Left ventricle myocardium superior (tissue), 1 donor: Measurements from ENCODE around the gene RIGI. TPM values are rescaled to one million over a fixed set of nuclear protein-coding genes. Genes with fewer than 3 reads are reported as not detected.
"Not testable (repeated sequence)": the region's sequence is repeated elsewhere in the genome, so short reads cannot be mapped to it uniquely, and the experiment has no call there.

Experiments
- ATAC-seq: fragments of 200-7000 bp; cut with Tn5 transposase; one replicate; pipeline ENCODE4 v1.9.1; 2020; ENCODE audit warnings: mild to moderate bottlenecking, moderate library complexity
- DNase-seq: peaks from one replicate; pipeline ENCODE4 v3.0.0-alpha.2; 2020
- intact Hi-C: fragments of 100-400 bp; cut with micrococcal nuclease; formaldehyde crosslinking; loops from one replicate; pipeline ENCODE4 v1.11.0; 2022
- total RNA-seq: library from RNA; stranded (reverse); fragmentation: NEBNext Ultra II Directional; extraction: Animal tissue kit (Norgen Biotek cat#: 25700); gene quantifications from one replicate; pipeline ENCODE4 v1.2.1, GENCODE V29; 2021
- donor health status: DM: no; HTN: yes; CAD: no; lungs with severe emphysema.

Gene RIGI
- total RNA-seq, 1 donor from 2014 or later = 4.5 TPM

DNA sequence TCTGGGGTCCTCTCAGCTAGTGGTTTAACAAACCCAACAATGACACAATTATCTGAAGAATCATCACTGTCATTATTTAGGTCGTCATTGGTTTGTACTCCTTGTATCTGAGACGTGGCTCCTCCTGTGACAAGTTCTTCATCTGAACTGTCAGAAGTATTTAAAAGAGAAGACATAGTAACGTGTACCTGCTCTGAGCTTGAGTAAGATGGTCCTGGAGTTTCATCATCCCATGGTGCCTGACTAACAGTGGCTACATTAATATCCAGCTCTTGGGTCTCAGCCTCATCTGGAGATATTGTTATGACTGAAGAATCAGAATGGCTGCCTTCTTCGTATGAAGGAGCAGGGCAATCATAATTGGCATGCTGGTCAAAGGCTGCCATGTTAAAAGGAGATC, 17.1 kb upstream of the RIGI start:
- intact Hi-C loops = no loop called here
- DNase-seq = no peak
- no peak for ATAC-seq

DNA sequence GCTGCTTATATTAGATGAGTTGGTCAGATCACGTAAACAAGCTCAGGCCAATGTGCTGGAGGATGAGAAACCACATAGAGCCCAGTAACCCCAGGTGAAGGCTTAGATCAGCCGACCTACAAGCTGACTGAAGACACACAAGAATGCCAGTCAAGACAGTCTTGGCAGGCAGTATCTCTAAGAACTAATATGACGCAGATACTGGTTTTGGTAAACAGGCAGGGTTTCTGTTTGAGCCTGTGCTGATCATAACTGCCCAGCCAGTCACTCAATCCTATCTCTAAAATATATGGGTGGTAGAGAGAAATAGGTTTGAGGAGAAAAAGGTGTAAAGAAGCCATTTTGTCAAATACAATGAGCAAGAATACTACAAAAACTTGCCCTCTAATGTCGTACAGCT, 7.8 kb upstream of the RIGI start:
- no peak for DNase-seq
- intact Hi-C loops = no loop called here
- ATAC-seq = no peak

DNA sequence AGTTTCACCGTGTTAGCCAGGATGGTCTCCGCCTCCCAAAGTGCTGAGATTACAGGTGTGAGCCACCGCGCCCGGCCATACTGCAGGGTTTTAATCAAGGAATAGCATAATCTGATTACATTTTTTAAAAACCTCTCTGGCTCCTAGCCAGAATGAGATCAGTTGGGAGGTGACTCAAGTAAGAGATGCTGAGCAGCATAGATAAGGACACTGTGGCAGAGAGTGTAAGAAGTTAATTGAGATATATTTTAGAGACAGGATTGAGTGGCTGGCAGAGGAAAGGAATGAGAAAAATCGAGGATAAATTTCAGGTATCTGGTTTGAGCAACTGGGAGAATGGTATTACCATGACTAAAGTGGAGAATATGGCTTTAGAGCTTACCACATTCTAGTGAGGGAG, 7.3 kb upstream of the RIGI start:
- ATAC-seq = no peak
- intact Hi-C loops = no loop called here

DNA sequence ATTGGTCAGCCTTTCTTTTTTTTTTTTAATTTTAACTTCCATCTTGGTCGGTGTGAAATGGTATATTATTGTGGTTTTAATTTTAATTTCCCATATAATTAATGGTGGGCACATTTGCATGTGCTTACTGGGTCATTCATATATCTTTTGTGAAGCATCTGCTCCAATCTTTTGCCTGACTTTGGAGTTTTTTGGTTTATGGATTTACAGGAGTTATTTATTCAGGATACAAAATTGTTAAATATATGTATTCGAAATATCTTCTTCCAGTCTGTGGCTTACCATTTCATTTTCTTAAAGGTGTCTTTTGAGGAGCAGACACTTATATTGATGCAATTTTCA, 682 bp upstream of the RIGI start:
- no peak for ATAC-seq
- DNase-seq = no peak
- intact Hi-C loops = no loop called here

More for the DNA sequence above, 7.3 kb upstream of the RIGI start:
- DNase-seq = no peak

DNA sequence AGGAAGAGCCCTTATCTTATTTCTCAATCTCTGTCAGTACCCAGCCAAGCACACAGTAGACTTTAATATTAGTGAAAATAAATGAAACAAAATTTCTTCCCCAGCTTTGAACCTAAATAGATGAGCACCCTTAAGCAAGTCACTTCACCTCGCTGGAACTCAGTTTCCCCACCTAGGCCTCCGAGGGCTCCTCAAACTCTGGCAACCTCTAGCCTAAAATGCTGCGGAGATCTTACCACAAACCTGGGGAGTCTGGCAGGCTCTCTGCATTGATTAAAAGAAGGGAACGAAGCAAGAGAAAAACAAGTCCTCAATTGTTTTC, 326 bp downstream of the RIGI start:
- no peak for DNase-seq
- no peak for ATAC-seq
- intact Hi-C loops = no loop called here

DNA sequence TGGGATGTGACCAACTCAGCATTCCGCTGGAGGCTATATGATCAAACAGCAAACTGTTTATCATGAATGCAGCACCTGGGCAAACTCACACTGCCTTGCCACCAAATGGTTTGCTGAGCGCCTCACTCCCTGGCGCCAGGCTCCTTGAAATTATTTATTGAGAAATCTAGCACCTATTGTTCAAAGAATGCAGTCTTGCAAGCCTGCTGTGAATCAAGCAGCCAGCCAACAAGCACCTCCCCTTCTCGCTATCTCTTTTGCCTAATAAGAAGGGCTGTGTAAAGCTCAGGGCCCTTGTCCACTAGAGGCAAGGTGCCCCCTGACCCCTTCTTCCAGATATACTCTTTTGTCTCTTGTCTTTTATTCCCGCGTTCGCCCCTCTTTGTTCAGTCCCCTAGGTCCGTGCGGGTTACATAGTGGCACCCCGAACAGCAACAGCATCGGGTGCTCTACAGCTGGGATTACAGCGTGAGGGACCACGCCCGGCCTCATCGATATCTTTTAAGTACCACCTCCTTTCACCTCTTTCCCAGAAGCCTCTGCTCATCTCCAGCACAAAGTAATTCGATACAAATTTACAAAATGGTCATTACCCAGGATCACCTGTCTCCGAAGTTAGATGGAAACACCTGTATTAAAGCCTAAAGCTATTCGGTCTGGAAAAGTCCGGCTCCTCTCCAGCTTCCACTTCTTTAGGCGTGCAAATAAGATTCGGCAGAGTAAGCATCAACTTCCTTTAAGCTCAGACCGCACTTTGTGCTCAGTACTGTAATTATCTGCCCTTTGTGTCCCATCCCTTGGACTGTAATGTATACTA, 896 bp downstream of the RIGI start:
- peak; percentile 42 for ATAC-seq
- no peak for DNase-seq
- intact Hi-C loops = no loop called here

DNA sequence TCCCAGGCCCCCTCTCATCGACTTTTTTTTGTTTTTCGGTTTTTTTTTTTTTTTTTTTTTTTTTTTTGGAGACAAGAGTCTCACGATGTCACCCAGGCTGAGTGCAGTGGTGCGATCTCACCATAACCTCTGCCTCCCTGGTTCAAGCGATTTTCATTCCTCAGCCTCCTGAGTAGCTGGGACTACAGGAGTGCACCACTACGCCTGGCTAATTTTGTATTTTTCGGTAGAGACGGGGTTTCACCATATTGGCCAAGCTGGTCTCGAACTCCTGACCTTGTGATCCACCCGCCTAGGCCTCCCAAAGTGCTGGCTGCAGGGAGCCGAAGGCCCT, 1.5 kb downstream of the RIGI start:
- DNase-seq, intact Hi-C loops, ATAC-seq: not testable (repeated sequence)

DNA sequence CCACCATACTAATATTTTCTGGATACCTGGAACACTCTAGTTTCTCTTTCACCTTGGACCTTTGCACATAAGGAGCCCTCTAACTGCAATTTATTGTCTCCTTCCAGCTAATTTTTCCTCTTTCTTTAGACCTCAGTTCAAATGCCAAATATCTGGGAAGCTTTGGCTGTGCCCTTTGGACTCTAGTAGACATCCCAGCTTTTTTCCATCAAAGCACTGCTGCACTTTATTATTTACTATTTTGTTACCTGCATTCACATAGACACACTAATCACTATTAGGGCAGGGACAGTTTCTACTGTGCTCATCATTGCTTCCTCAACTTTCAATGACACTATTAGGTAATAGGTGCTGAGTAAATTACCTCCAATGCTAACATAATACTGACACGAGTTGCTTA, 2.1 kb downstream of the RIGI start:
- intact Hi-C loops = no loop called here
- no peak for DNase-seq
- no peak for ATAC-seq

DNA sequence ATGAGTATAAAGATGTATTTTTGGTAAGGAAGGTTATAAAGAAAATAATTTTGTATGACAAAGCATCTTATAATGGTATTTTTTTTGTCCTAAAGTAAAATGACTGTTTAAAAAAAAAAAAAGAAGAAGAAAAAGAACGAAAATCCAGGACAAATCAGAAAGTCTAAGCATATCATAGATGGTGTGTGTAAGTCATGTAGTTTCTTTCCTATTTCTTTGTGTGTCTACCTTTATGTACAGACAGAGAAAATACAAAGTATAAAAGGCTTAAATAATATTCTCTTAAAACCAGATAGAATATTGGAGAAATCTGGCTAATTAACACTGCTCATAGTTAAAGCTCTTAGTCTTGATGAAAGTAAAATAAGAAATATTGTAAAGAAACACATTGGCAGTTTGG, 7.7 kb downstream of the RIGI start:
- DNase-seq (no peak), ATAC-seq (no peak)
- intact Hi-C loops = no loop called here

DNA sequence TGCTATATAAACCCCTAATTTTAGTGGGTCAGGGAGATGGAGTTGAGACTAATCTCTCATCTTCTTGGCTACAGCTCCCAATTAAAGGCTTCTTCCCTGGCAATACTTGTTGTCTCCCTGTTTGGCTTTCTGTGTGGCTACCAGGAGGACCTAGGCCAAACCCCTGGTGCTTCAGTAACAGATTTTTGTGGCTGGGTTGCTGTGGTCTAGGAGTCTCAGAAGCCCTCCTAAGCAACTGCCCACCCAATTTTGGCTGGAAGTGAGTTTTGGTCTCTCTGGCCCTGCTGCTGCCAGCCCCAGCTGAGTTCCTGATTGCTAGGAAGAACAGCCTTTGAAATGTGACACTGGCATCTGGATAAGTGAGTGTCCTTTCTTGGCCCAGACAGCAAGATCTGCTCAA, 9.8 kb downstream of the RIGI start:
- intact Hi-C loops = no loop called here

DNA sequence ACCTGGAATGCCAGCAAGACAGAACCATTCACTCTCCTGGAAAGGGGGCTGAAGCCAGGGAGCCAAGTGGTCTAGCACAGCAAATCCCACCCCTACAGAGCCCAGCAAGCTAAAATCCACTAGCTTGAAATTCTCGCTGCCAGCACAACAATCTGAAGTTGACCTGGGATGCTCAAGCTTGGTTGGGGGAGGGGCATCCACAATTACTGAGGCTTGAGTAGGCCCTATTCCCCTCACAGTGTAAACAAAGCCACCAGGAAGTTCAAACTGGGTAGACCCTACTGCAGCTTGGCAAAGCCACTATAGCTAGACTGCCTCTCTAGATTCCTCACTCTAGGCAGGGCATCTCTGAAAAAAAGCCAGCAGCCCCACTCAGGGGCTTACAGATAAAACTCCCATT, 17.3 kb downstream of the RIGI start:
- intact Hi-C loops = no loop called here
- DNase-seq = no peak
- ATAC-seq = no peak

More for the DNA sequence above, 9.8 kb downstream of the RIGI start:
- ATAC-seq = no peak
- DNase-seq = no peak

DNA sequence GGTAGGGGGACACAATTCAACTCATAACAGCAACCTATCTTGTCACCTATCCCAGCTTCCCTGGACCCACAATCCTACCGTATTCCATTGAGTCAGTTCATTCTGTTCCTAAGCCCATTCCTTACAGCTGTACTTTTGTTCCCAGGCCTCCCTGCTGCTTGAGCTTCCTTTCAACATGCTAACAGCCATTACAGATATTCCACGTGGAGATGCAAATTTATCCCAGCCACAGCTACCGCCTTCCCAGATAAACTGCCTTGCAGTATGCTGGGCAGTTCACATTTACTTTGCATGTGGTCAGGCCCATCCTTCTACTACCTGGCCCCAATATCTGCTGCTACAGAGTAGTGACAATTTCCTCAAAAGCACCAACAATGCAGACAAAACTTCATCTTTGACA, 23.0 kb downstream of the RIGI start:
- DNase-seq (no peak), ATAC-seq (no peak)
- intact Hi-C loops = no loop called here

DNA sequence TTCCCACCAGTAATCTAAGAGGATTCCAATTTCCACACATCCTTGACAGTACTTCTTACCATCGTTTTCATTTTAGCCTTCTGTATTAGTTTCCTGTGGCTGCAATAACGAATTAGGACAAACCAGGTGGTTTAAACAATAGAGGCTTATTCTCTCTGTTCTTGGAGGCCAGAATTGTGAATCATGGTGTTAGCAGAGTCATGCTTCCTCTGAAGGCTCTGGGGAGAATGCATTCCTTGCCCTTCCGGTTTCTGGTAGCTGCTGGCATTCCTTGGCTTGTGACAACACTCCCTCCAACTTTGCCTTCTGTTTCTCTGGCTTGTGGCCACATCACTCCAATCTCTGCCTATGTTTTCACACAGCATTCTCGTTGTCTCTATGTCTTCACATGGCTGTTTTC, 23.5 kb downstream of the RIGI start:
- ATAC-seq (no peak), DNase-seq (no peak)
- intact Hi-C loops = no loop called here

DNA sequence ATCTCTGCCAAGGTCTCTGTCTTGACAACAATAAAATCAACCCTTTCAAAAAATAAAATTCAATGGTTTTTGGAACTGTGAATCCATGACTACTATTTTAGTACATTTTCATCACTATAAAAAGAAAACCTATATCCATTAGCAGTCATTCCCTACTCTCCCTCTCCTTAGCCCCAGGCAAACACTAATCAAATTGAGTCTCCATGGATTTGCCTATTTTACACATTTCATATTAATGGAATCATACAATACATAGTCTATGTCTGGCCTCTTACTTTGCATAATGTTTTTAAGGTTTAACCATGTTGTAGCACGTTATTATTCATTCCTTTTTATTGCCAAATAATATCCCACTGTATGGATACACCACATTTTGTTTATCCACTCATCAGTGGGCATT, 24.1 kb downstream of the RIGI start:
- no peak for ATAC-seq
- no peak for DNase-seq
- intact Hi-C loops = no loop called here

DNA sequence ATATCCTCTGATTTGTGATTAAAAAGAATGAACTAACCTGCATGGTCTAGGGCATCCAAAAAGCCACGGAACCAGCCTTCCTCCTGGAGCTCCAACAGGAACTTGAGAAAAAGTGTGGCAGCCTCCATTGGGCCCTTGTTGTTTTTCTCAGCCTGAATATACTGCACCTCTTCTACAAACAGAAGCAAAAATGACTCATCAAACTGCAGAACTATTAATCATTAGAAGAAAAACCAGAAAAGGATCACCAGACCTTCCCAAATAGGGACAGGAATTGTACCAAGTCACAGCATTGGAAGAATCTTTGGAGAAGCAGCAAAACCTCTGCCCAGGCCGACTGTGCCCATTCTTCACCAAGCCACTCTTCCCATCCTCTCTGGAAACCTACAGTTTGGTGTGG, 25.2 kb downstream of the RIGI start:
- DNase-seq = no peak
- intact Hi-C loops = no loop called here
- ATAC-seq = no peak

DNA sequence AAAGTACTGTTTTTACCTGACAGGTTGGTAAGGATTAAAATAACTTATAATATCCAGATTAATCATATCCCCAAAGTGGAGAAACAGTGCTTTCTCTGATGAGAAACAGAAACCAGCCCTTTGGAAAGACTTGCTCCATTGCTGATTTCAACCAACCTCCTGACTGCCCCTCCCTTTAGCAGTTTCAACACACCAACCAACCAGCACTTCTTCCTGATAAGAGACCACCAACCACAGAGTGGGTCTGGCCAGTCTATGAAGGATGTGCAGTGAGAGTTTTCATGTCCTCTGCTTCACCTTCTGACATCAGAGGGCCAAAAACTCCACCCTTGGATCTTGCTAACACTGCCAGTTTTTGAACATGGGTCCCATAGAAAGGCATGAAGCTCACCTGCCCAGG, 28.1 kb downstream of the RIGI start:
- ATAC-seq = no peak
- no peak for DNase-seq
- intact Hi-C loops = no loop called here

DNA sequence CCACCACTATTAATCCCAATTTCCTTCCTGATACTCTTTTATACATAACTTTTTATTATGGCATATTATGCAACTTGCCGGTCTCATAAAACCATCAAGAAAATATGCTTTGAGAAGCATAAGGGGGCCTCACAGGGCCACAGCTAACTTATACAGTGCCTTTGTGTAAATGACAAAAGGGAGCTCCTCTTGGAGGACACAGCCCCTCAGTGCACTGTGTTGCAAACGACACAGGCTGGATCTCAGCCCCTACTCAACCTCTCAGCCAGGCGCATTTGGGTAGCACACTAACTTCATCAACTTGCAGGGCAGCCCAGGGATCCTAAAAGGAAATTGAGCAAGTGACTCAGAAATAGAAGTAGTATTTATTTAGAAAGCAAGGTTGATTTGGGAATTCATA, 35.4 kb downstream of the RIGI start:
- intact Hi-C loops = no loop called here

DNA sequence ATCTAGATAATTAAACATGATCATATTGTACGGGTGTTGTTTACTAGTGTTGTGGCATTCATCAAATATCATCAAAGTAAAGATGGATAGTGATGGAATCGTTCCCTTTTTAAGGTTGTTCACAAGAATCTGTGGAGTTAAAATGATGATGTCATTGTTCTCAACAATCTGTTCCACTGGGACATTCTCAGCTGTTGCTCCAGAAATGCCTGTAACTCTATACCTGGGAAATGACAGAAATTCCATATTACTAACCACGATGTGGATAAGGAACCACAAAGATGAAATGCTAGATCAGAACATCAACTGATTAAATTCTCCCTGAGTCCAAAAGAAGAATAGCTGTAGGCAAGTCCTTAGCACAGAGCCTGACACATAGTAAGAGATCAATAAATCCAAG, 38.0 kb downstream of the RIGI start:
- DNase-seq (no peak), ATAC-seq (no peak)
- intact Hi-C loops = no loop called here

More for the DNA sequence above, 35.4 kb downstream of the RIGI start:
- DNase-seq (no peak), ATAC-seq (no peak)

DNA sequence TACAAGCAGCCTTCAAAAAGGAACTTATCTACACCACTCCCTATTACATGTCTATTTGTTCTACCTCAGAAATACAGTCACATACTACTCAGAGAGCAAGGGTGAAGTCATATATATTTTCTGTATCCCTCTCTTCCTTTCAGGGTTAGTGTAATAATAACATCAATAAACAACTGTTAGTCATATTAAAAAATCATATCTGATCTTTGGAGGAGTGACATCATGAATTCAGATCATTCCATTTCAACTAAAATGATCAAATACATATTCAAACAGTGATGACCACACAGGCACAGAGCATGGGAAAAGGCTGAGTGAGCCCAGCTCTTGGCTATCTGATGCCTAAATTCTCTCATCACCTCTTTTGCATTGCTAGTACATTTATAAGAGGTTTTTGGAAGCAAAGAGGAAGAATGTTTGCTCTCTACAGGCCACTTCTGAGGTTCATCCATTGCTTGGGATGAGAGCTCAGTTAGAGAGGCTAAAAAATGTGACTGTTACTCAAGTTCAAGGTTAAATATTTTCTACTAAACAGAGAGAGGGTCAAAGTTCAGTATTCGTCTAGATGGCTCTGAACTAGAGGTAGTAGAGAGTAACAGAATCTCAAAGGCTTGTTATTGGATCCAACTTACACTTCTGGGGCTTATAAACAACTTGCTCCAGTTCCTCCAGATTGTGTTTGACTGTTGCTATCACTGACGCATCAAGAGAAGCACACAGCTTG, 39.0 kb downstream of the RIGI start:
- intact Hi-C loops = no loop called here
- DNase-seq (no peak), ATAC-seq (no peak)

DNA sequence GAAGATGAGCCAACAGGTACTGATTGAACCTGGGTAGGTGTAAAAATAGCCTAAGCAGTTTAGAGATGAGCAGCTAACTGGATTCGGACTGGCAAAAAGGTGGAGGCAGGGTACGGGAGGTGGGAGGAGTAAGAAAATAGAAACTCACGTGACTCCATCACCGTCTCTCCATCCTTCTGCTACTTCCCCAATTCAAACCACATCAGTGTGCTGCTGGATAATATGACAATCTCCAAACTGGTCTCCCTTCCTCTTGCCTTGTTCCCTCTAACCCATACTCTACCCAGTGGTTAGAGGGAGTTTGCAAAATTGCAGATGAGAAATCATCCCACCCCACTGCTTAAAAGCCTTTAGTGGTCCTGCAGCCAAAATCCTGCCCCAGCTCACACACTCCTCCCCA, 42.7 kb downstream of the RIGI start:
- intact Hi-C loops = no loop called here
- DNase-seq (no peak), ATAC-seq (no peak)
